Activated CD4-positive, CD25-positive, alpha-beta regulatory T cell (primary cell): ENCODE data around the gene TMEM129.
A peak's percentile ranks its signal among the peaks of the same experiment; 100 is the strongest.

Experiments used
- DNase-seq, 4 experiments: peaks; one replicate each; lab custom pipeline; 2025; lab: John Stamatoyannopoulos, UW

The TMEM129 gene

DNA sequence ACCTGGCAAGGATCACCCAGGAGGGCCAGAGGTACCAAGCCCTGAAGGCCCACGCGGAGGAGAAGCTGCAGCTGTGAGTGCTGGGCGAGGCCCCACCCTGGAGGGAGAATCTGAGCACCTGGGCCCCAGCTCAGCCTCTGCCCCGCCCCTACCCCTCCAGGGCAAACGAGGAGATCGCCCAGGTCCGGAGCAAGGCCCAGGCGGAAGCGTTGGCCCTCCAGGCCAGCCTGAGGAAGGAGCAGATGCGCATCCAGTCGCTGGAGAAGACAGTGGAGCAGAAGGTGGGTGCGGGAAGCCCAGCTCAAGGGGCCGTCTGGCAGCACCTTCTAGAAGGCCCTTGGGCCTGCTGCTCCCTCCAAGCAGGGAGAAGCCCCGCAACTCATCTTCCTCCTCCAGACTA is 23.4 kb upstream of the TMEM129 start:
- DNase-seq = no peak

DNA sequence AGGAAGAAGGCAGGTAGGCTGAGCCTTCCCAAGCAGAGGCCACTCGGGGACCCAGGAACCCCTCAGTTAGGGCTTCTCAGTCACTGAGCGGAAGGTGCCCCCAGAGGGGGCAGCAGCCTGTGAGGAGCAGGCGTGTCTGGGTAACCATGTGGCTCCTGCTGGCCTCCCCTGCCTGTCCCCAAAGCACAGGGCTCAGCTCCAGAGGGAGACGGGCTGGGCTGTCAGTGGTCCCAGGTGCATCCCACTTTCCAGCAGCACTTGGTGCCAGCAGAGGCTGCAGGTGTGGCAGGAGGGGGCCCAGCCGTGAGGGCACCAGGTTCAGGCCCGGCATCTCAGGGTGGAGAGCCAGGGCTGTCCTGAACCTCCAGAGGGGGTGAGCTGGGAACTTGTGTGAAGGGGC is 22.9 kb upstream of the TMEM129 start:
- DNase-seq = no peak

DNA sequence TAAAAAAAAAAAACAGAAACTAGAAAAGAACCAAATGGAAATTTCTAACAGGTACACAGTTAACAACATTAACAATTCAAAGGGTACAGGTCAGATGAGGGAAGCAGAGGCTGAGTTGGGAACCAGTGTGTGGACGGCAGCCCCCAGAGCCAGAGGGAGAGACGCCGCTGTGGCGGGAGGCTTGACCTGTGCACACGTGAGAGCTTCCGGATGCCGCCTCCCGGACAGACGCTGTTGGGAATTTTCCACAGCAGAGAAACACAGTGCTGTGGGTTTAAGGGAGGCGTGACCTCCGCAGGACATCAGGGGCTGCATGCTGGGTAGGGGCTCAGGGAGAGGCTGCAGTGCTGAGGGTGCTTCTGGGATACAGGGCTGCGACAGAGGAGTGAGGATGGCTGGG is 22.4 kb upstream of the TMEM129 start:
- DNase-seq = no peak

GRCh38 chr4:1741208-1741607 is 20.1 kb upstream of the TMEM129 start:
- no peak for DNase-seq

DNA sequence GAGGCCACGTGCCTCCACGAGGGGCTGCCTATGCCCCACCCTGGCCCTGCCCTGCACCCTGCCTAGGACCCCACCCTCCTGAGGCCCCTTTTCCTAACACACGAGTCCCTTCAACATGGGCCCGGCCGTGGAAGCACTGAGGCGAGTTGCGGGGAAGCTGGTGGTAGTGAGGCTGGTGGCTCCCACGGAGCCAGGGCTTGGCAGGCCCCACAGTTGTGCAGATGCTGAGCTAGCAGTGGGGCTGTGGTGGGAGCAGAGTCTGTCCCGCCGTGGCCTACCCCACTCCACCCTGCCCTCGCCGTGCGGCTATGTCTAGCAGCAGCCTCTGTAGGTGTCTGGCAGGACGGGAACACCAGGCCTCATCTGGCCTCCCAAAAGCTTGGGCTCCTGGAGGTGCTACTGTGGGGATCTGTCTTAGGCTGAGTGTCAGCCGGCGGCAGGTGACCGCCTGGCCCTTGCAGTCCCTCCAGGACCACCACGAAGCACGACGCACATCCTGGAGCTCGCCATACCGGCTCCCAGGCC is 19.0 kb upstream of the TMEM129 start:
- DNase-seq = no peak

- DNase-seq = no peak
Measured at GRCh38 chr4:1739358-1739757, 18.2 kb upstream of the TMEM129 start.

GRCh38 chr4:1738410-1738809 is 17.3 kb upstream of the TMEM129 start:
- no peak for DNase-seq

GRCh38 chr4:1737666-1738065 is 16.5 kb upstream of the TMEM129 start:
- DNase-seq = no peak

- no peak for DNase-seq
Measured at GRCh38 chr4:1736812-1737211, 15.7 kb upstream of the TMEM129 start.

- no peak for DNase-seq
Measured at GRCh38 chr4:1735215-1735614, 14.1 kb upstream of the TMEM129 start.

DNA sequence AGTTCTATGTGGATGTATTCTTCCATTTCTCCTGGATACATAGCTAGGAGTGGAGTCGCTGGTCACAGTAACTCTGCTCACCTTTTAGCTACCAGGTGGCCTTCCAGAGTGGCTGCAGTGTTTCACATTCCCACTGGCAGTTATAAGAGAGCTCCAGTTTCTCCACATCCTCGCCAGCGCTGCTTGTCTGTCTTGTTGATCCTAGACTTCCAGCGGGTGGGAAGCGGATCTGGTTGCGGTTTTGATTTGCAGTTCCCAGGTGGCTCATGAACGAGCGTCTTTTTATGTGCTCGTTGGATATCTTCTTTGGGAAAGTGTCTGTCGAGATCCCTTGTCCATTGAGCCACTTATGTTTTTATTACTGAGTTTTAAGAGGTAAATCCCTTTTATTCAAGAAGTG is 11.8 kb upstream of the TMEM129 start:
- DNase-seq = no peak

- no peak for DNase-seq
Measured at GRCh38 chr4:1731180-1731579, 10.1 kb upstream of the TMEM129 start.

GRCh38 chr4:1730532-1731135 is 9.5 kb upstream of the TMEM129 start:
- DNase-seq = no peak

DNA sequence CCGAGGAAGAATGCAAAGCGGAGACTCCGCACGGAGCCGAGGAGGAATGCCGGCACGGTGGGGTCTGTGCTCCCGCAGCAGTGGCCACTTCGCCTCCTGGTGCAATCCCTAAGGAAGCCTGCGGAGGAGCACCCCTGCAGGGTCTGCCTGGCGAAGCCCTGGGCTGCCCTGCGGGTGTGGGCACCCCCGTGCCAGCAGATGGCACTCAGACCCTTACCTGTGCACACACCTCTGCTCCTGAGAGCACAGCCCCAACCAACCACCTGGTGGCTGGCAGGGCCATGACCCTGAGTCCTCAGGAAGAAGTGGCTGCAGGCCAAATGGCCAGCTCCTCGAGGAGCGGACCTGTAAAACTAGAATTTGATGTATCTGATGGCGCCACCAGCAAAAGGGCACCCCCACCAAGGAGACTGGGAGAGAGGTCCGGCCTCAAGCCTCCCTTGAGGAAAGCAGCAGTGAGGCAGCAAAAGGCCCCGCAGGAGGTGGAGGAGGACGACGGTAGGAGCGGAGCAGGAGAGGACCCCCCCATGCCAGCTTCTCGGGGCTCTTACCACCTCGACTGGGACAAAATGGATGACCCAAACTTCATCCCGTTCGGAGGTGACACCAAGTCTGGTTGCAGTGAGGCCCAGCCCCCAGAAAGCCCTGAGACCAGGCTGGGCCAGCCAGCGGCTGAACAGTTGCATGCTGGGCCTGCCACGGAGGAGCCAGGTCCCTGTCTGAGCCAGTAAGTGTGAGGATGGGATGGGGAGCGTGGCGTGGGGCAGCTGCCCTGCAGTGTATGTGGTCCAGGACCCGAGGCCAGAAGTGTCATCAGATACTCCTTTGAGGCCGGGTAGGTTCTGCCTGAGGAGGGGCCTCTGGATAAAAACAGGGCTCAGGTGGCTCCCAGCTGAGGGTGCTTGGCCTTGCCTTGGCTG is 7.2 kb upstream of the TMEM129 start:
- no peak for DNase-seq

GRCh38 chr4:1727117-1728031 is 6.3 kb upstream of the TMEM129 start:
- DNase-seq = no peak

DNA sequence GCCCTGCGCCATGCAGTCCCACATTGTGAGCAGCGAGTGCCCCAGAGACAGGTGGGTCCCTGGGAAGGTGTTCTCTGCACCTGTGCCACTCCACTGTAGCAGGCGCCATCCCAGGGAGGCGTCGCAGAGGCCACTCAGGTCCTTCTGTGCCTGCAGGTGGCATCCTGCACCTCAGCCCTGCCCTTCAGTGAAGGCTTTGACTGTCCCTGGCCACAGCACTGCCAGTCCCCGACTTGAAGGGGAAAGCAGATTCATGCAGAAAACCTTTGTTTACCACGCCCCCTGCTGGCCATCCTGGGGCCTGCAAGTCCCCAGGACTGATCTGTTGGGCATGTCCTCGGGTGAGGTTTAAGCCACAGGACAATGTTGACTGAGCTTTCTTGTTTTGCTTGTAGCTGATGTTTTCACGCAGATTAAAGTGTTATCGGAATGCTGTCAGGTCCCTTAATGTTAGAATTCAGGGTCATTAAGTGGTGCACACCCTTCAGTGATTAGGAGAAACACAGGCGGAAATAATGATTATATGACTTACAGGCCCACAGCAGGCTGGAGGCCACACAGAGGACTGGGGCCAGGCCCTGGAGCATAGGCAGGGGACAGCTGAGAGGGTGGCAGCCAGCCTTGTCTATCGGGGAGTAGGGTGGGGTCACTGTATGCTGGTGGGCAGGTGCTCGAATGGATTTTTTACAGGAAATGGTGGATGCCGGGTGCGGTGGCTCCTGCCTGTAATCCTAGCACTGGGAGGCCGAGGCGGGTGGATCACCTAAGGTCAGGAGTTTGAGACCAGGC is 5.2 kb upstream of the TMEM129 start:
- peak; percentile 76 to 95 (median 85) for DNase-seq

DNA sequence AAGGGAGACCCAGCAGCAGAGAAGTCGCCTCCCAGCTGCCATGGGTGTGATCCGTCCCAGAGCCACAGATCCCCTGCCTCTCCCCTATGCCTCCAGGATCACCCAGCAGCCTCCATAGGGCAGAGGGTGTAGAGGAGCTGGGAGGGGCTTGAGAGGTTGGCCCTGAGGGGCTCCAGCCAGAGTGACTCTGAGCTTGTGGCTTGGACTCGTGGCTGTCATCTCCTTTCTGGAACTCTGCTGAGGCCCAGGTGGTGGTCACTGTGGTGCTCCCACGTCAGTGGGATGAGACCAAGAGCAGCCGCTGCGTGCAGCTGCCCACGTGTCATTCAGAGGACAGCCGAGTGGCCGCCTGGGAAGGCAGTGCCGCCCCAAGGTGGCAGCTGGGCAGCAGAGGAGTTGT is 4.4 kb upstream of the TMEM129 start:
- DNase-seq = no peak

DNA sequence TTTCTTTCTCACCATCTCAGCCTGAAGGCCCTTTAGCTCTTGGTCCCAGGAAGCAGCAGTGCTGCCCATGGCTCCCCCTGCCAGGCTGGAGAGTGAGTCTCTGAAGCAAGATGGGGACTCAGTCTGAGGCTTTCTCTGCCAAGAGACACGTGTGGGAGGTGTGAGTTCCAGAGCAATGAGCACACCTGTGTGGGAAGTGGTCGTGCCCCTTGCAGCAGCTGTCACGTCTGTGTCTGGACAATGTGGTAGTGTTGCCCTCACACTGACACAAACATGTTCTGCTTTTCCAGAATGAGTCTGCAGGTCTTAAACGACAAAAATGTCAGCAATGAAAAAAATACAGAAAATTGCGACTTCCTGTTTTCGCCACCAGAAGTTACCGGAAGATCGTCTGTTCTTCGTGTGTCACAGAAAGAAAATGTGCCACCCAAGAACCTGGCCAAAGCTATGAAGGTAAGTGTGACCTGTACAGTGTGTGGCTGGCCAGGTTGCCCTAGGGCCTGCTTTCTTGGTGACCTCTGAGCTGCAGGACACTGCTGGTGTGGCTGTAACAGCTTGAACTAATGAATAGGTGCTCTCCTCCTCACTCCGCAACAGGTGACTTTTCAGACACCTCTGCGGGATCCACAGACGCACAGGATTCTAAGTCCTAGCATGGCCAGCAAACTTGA is 2.1 kb upstream of the TMEM129 start:
- peak in 1 of 4 experiments; percentile 21 for DNase-seq

GRCh38 chr4:1722551-1723118 is 1.5 kb upstream of the TMEM129 start:
- DNase-seq = no peak
